Esophagus muscularis mucosa (tissue), 4 donors: ENCODE results near the gene NSD2. TPM values are rescaled to one million over a fixed set of nuclear protein-coding genes. Genes with fewer than 3 reads are reported as not detected.
"Not testable (repeated sequence)": the region's sequence is repeated elsewhere in the genome, so short reads cannot be mapped to it uniquely, and the experiment has no call there.

Experiments
- DNase-seq: peaks from one replicate; pipeline ENCODE4 v3.0.0-alpha.2; 2017; ENCODE audit errors: extremely low spot score
- H3K27ac ChIP-seq, 4 donors: fragments of 200-600 bp; sonication (generic); replicated peaks in 1 of 4; 1 replicate in 3 of 4; 2 replicates in 1 of 4; pipeline ENCODE4 v1.5.1; 2016 to 2019; ENCODE audit warnings: mild to moderate bottlenecking in 1 of 4
- H3K27me3 ChIP-seq, 4 donors: fragments of 200-600 bp; sonication (generic); one replicate each; pipeline versions ENCODE4 v1.5.1 to v1.6.0; 2016 to 2019
- H3K36me3 ChIP-seq, 4 donors: fragments of 200-600 bp; sonication (generic); one replicate each; pipeline ENCODE4 v1.5.1; 2016 to 2019
- H3K4me1 ChIP-seq, 4 donors: fragments of 200-600 bp; sonication (generic); one replicate each; pipeline ENCODE4 v1.5.1; 2016 to 2019
- H3K4me3 ChIP-seq, 4 donors: fragments of 200-600 bp; sonication (generic); 1 replicate in 2 of 4; 2 replicates in 2 of 4; pipeline ENCODE4 v1.5.1; 2016 to 2019; ENCODE audit warnings: mild to moderate bottlenecking in 4 of 4, moderate library complexity in 1 of 4
- H3K9me3 ChIP-seq, 4 donors: fragments of 200-600 bp; sonication (generic); 1 replicate in 3 of 4; 2 replicates in 1 of 4; pipeline ENCODE4 v1.5.1; 2016 to 2019
- EP300 ChIP-seq: sonication (generic); formaldehyde crosslinking; IDR thresholded peaks from one replicate; pipeline ENCODE4 v1.6.1; 2017; ENCODE audit warnings: antibody characterized with exemption
- POLR2A ChIP-seq: fragments of 450-650 bp; IDR thresholded peaks from one replicate; pipeline ENCODE4 v1.6.1; 2017; ENCODE audit warnings: antibody characterized with exemption, moderate library complexity, mild to moderate bottlenecking, low read depth
- POLR2AphosphoS5 ChIP-seq, 2 donors: sonication (generic); formaldehyde crosslinking; IDR thresholded peaks; one replicate each; pipeline ENCODE4 v1.6.1; 2017; ENCODE audit warnings: antibody characterized with exemption in 2 of 2
- WGBS: methylation state at CpG from one replicate; pipeline ENCODE4 v1.1.5; 2018; 5-methylcytosine and 5-hydroxymethylcytosine counted together
- intact Hi-C: fragments of 100-400 bp; cut with DNase I; formaldehyde crosslinking; loops from one replicate; pipeline ENCODE4 v1.15.1; 2023
- total RNA-seq, 4 donors: library from RNA; depleted of rRNA; stranded (reverse); fragments of >200 nt; gene quantifications; one replicate each; pipeline versions ENCODE4 v1.1.0 to v1.2.1, GENCODE V29; 2016
- TF ChIP-seq, protein P1 (sequence below), 3 experiments: fragments of 200-600 bp in 2 of 3; fragments of 450-650 bp in 1 of 3; sonication (generic) in 2 of 3; IDR thresholded peaks; one replicate each; pipeline ENCODE4 v1.5.1; 2017 to 2019; ENCODE audit warnings: antibody characterized with exemption in 3 of 3, mild to moderate bottlenecking in 2 of 3, moderate library complexity in 1 of 3

Gene NSD2
- total RNA-seq, 4 donors from 2014 or later = 31.8 to 44.2 (median 37.5) TPM

DNA sequence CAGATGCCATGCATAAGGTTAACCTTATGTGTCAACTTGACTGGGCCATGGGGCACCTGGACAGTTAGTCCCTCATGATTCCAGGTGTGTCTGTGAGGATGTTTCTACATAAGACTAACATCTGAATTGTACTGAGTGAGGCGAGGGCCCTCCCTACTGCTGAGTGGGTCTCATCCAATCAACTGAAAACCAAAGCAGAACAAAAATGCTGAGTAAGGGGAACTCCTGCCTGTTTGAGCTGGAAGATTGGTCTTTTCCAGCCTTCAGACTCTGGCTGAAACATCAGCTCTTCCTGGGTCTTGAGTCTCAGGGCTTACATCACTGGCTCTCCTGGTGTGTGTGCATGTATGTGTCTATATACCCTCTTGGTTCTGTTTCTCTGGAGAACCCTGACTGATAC, 123.7 kb downstream of the NSD2 start:
- TF ChIP-seq, protein P1, sequence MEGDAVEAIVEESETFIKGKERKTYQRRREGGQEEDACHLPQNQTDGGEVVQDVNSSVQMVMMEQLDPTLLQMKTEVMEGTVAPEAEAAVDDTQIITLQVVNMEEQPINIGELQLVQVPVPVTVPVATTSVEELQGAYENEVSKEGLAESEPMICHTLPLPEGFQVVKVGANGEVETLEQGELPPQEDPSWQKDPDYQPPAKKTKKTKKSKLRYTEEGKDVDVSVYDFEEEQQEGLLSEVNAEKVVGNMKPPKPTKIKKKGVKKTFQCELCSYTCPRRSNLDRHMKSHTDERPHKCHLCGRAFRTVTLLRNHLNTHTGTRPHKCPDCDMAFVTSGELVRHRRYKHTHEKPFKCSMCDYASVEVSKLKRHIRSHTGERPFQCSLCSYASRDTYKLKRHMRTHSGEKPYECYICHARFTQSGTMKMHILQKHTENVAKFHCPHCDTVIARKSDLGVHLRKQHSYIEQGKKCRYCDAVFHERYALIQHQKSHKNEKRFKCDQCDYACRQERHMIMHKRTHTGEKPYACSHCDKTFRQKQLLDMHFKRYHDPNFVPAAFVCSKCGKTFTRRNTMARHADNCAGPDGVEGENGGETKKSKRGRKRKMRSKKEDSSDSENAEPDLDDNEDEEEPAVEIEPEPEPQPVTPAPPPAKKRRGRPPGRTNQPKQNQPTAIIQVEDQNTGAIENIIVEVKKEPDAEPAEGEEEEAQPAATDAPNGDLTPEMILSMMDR (IDR thresholded peaks at IDR 0.05) = no peak
- TF ChIP-seq POLR2A (no peak), POLR2AphosphoS5 (IDR thresholded peaks at IDR 0.05) (no peak), EP300 (no peak)
- intact Hi-C loops = no loop called here
- WGBS = 91% methylated on average over 1 of the region's 1 CpG

DNA sequence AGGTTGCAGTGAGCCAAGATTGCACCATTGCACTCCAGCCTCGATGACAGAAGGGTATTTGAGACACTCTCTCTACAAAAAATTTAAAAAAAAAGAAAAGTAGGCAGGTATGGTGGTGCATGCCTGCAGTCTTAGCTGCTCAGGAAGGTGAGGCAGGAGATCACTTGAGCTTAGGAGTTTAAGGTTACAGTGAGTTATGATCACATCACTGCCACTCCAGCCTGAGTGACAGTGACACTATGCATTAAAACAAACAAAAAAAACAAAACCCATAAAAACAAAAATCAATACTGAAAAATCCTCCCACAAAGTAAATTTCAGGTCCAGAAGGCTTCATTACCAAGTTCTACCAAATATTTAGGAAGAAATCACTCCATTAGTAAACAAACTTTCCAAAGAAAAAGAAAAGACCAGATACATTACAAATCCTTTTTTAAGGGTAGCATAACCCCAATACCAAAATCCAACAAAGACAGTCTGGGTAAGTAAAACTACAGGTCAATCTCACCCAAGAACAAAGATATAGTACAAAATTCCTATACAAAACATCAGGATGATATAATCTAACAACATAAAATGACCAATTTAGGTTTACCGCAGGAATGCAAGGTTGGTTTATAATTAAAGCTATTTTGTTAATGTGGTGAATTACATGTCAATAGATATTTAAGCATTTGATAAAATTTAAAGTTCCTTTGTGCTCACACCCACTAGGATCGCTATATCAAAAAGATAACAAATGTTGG, 125.8 kb downstream of the NSD2 start:
- no peaks in the 10 kb centered on the region for H3K27me3 ChIP-seq
- intact Hi-C loops = no loop called here
- H3K27ac ChIP-seq = no peak overlapping the region
- H3K4me3 ChIP-seq = no peak overlapping the region
- peaks cover 0 to 5% (median 0%) of the 10 kb centered on the region in 4 donors for H3K9me3 ChIP-seq
- 97% methylated on average over 3 of the region's 3 CpGs for WGBS
- peaks cover 0 to 6% (median 2%) of the 10 kb centered on the region in 4 donors for H3K36me3 ChIP-seq
- TF ChIP-seq POLR2AphosphoS5 (IDR thresholded peaks at IDR 0.05) (no peak), POLR2A (no peak), EP300 (no peak)
- TF ChIP-seq, protein P1 (IDR thresholded peaks at IDR 0.05) = no peak
- no peak for DNase-seq
- peaks cover 0 to 13% (median 8%) of the 10 kb centered on the region in 4 donors for H3K4me1 ChIP-seq

More for the DNA sequence above, 123.7 kb downstream of the NSD2 start:
- Histone ChIP-seq H3K36me3 (peaks cover 0 to 27% (median 20%) of the 10 kb centered on the region in 4 donors), H3K27ac (no peak overlapping the region), H3K9me3 (peaks cover 0 to 5% (median 0%) of the 10 kb centered on the region in 4 donors), H3K4me1 (peaks cover 0 to 15% (median 8%) of the 10 kb centered on the region in 4 donors), H3K27me3 (no peaks in the 10 kb centered on the region), H3K4me3 (no peak overlapping the region)
- no peak for DNase-seq

DNA sequence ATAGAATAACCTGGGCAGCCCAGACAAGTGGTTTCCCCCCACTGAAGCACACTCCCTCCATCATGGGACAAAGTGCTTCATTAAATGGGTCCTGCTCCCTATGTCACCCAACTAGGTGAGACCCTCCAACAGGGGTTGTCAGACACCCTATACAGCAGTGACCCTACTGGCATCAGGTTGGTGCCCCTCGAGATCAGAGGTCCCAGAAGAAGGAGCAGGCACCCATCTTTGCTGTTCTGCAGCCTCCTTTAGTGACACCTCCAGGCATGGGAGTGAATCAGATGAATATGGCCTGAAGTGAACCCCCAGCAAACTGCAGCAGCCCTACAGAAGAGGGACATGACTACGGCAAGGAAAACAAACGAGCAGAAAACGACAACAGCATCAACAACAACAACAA, 126.5 kb downstream of the NSD2 start:
- Histone ChIP-seq H3K4me1 (peaks cover 0 to 6% (median 3%) of the 10 kb centered on the region in 4 donors), H3K9me3 (peaks cover 0 to 5% (median 0%) of the 10 kb centered on the region in 4 donors), H3K27ac (no peak overlapping the region), H3K36me3 (peaks cover 0 to 4% (median 2%) of the 10 kb centered on the region in 4 donors), H3K27me3 (no peaks in the 10 kb centered on the region), H3K4me3 (no peak overlapping the region)
- 94% methylated on average over 4 of the region's 4 CpGs for WGBS
- TF ChIP-seq POLR2A (no peak), EP300 (no peak), POLR2AphosphoS5 (IDR thresholded peaks at IDR 0.05) (no peak)
- TF ChIP-seq, protein P1 (IDR thresholded peaks at IDR 0.05) = no peak
- DNase-seq = no peak
- intact Hi-C loops = no loop called here

DNA sequence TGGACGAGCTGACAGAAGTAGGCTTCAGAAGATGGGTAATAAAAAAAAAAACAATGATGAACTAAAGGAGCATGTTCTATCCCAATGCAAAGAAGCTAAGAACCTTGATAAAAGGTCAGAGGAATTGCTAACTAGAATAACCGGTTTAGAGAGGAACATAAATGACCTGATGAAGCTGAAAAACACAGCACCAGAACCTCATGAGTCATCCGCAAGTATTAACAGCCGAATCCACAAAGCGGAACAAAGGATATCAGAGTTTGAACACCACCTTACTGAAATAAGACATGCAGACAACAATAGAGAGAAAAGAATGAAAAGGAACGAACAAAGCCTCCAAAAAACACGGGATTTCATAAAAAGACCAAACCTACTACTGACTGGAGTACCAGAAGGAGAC, 127.1 kb downstream of the NSD2 start:
- Histone ChIP-seq H3K27me3 (no peaks in the 10 kb centered on the region), H3K36me3 (peaks cover 0 to 10% (median 4%) of the 10 kb centered on the region in 4 donors), H3K4me3 (no peak overlapping the region), H3K4me1 (peaks cover 0 to under 1% (median 0%) of the 10 kb centered on the region in 4 donors), H3K9me3 (peaks cover 0 to 5% (median 0%) of the 10 kb centered on the region in 4 donors), H3K27ac (no peak overlapping the region)
- WGBS = 95% methylated on average over 7 of the region's 7 CpGs
- intact Hi-C loops = no loop called here
- DNase-seq = no peak
- no peak for TF ChIP-seq EP300
- no peak for TF ChIP-seq POLR2A
- TF ChIP-seq, protein P1 (IDR thresholded peaks at IDR 0.05) = no peak
- no peak for TF ChIP-seq POLR2AphosphoS5 (IDR thresholded peaks at IDR 0.05)

DNA sequence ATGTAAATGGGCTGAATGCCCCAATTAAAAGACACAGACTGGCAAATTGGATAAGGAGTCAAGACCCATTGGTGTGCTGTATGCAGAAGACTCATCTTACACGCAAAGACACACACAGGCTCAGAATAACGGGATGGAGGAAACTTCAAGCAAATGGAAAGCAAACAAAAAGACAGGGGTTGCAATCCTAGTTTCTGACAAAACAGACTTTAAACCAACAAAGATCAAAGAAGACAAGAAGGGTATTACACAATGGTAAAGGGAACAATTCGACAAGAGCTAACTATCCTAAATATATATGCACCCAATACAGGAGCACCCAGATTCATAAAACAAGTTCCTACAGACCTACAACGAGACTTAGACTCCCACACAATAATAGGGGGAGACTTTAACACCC, 128.1 kb downstream of the NSD2 start:
- peaks cover 0 to 19% (median 12%) of the 10 kb centered on the region in 4 donors for H3K36me3 ChIP-seq
- H3K9me3 ChIP-seq, DNase-seq, intact Hi-C loops, H3K27me3 ChIP-seq, H3K27ac ChIP-seq, H3K4me1 ChIP-seq, H3K4me3 ChIP-seq: not testable (repeated sequence)
- 95% methylated on average over 4 of the region's 4 CpGs for WGBS

DNA sequence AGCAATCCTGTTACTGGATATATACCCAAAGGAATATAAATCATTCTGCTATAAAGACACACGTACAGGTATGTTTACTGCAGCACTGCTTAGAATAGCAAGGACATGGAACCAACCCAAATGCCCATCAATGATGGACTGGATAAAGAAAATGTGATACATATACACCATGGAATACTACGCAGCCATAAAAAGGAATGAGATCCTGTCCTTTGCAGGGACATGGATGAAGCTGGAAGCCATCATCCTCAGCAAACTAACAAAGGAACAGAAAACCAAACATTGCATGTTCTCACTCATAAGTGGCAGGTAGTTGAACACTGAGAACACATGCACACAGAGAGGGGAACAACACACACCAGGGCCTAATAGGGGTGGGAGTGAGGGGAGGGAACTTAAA, 132.2 kb downstream of the NSD2 start:
- H3K27me3 ChIP-seq, intact Hi-C loops, DNase-seq, H3K27ac ChIP-seq, H3K4me3 ChIP-seq, H3K9me3 ChIP-seq: not testable (repeated sequence)
- Histone ChIP-seq H3K4me1 (peaks cover 0 to 29% (median 21%) of the 10 kb centered on the region in 4 donors), H3K36me3 (peaks cover 0 to 36% (median 21%) of the 10 kb centered on the region in 4 donors)
- WGBS = 97% methylated on average over 2 of the region's 2 CpGs
